ENCODE results near the gene TMPRSS2. TPM values are rescaled to one million over a fixed set of nuclear protein-coding genes. Genes with fewer than 3 reads are reported as not detected.

TMPRSS2 gene
- polyA plus RNA-seq, 1 donor, result 149 TPM

- no CpG with 5 or more reads among the region's 4 CpGs for WGBS (ENCODE audit: insufficient coverage, low lambda C conversion rate)
- Histone ChIP-seq H3K27ac (ENCODE audit: low read length) (no peak overlapping the region), H3K9me3 (ENCODE audit: control insufficient read depth, low read depth, low read length) (no peaks in the 10 kb centered on the region), H3K27me3 (ENCODE audit: control insufficient read depth, insufficient read depth, low read length) (no peaks in the 10 kb centered on the region), H3K36me3 (ENCODE audit: control insufficient read depth, insufficient read depth, low read length) (peaks cover 77% of the 10 kb centered on the region), H3K4me3 (ENCODE audit: low read length) (no peak overlapping the region), H3K4me1 (ENCODE audit: control insufficient read depth, insufficient read depth, low read length) (no peaks in the 10 kb centered on the region)
- no peak for DNase-seq
Observed at GRCh38 chr21:41483973-41484372, 24.0 kb downstream of the TMPRSS2 start.

- Histone ChIP-seq H3K36me3 (ENCODE audit: control insufficient read depth, insufficient read depth, low read length) (peaks cover 79% of the 10 kb centered on the region), H3K4me1 (ENCODE audit: control insufficient read depth, insufficient read depth, low read length) (peaks cover 6% of the 10 kb centered on the region), H3K27ac (ENCODE audit: low read length) (no peak overlapping the region), H3K4me3 (ENCODE audit: low read length) (no peak overlapping the region), H3K27me3 (ENCODE audit: control insufficient read depth, insufficient read depth, low read length) (no peaks in the 10 kb centered on the region), H3K9me3 (ENCODE audit: control insufficient read depth, low read depth, low read length) (no peaks in the 10 kb centered on the region)
- no peak for DNase-seq
- 79% methylated on average over 2 of the region's 12 CpGs for WGBS (ENCODE audit: insufficient coverage, low lambda C conversion rate)
Observed at GRCh38 chr21:41483415-41483814, 24.5 kb downstream of the TMPRSS2 start.

DNA sequence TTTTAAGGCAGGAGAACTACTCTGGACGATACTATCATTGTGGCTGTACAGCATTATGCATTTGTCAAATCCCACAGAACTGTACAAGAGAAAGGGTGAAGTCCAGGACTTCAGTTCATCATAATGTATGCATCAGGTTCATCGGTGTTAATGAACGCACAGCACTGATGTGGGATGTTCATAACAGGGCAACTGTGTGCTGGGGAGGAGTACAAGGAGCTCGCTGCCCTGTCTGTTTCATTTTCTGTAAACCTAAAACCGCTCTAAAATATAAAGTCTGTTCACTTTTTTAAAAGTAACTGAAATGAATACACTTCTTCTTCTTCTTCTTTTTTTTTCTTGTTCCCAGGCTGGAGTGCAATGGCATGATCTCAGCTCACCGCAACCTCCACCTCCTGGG is 25.0 kb downstream of the TMPRSS2 start:
- DNase-seq, result no peak
- Histone ChIP-seq H3K27ac (ENCODE audit: low read length) (no peak overlapping the region), H3K9me3 (ENCODE audit: control insufficient read depth, low read depth, low read length) (no peaks in the 10 kb centered on the region), H3K4me1 (ENCODE audit: control insufficient read depth, insufficient read depth, low read length) (peaks cover 10% of the 10 kb centered on the region), H3K36me3 (ENCODE audit: control insufficient read depth, insufficient read depth, low read length) (peaks cover 79% of the 10 kb centered on the region), H3K4me3 (ENCODE audit: low read length) (no peak overlapping the region), H3K27me3 (ENCODE audit: control insufficient read depth, insufficient read depth, low read length) (no peaks in the 10 kb centered on the region)
- 67% methylated on average over 1 of the region's 6 CpGs for WGBS (ENCODE audit: insufficient coverage, low lambda C conversion rate)

GRCh38 chr21:41482301-41482700 is 25.7 kb downstream of the TMPRSS2 start:
- Histone ChIP-seq H3K9me3 (ENCODE audit: control insufficient read depth, low read depth, low read length) (no peaks in the 10 kb centered on the region), H3K27me3 (ENCODE audit: control insufficient read depth, insufficient read depth, low read length) (no peaks in the 10 kb centered on the region), H3K4me1 (ENCODE audit: control insufficient read depth, insufficient read depth, low read length) (peaks cover 13% of the 10 kb centered on the region), H3K27ac (ENCODE audit: low read length) (no peak overlapping the region), H3K4me3 (ENCODE audit: low read length) (no peak overlapping the region), H3K36me3 (ENCODE audit: control insufficient read depth, insufficient read depth, low read length) (peaks cover 84% of the 10 kb centered on the region)
- 90% methylated on average over 2 of the region's 6 CpGs for whole genome bisulfite sequencing (ENCODE audit: insufficient coverage, low lambda C conversion rate)
- DNase-seq, result no peak

DNA sequence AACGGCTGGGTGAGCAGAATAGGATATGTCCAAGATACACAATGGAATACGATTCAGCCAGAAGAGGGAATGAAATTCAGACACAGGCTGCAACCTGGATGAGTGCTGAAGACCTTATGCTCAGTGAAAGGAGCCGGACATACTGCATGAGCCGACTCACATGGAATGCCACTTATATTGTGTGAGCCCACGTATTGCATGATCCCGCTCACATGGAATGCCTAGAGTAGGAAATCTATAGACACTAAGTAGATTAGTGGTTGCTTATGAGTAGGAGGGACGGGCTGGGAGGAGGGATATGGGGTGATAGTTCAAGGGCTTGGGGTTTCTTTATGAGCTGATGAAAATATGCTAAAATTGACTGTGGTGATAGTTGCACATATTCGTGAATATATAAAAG is 26.8 kb downstream of the TMPRSS2 start:
- WGBS (ENCODE audit: insufficient coverage, low lambda C conversion rate), result no CpG with 5 or more reads among the region's 8 CpGs
- Histone ChIP-seq H3K27ac (ENCODE audit: low read length) (no peak overlapping the region), H3K27me3 (ENCODE audit: control insufficient read depth, insufficient read depth, low read length) (no peaks in the 10 kb centered on the region), H3K9me3 (ENCODE audit: control insufficient read depth, low read depth, low read length) (peaks cover 2% of the 10 kb centered on the region), H3K4me1 (ENCODE audit: control insufficient read depth, insufficient read depth, low read length) (peaks cover 13% of the 10 kb centered on the region), H3K36me3 (ENCODE audit: control insufficient read depth, insufficient read depth, low read length) (peaks cover 87% of the 10 kb centered on the region), H3K4me3 (ENCODE audit: low read length) (no peak overlapping the region)
- DNase-seq, result no peak

- DNase-seq, result no peak
- H3K27ac ChIP-seq (ENCODE audit: low read length), result no peak overlapping the region
- H3K36me3 ChIP-seq (ENCODE audit: control insufficient read depth, insufficient read depth, low read length), result peaks cover 86% of the 10 kb centered on the region
- WGBS (ENCODE audit: insufficient coverage, low lambda C conversion rate), result 95% methylated on average over 4 of the region's 17 CpGs
- H3K4me3 ChIP-seq (ENCODE audit: low read length), result no peak overlapping the region
- peaks cover 2% of the 10 kb centered on the region for H3K9me3 ChIP-seq (ENCODE audit: control insufficient read depth, low read depth, low read length)
- peaks cover 13% of the 10 kb centered on the region for H3K4me1 ChIP-seq (ENCODE audit: control insufficient read depth, insufficient read depth, low read length)
- no peaks in the 10 kb centered on the region for H3K27me3 ChIP-seq (ENCODE audit: control insufficient read depth, insufficient read depth, low read length)
Observed at GRCh38 chr21:41480086-41480690, 27.8 kb downstream of the TMPRSS2 start.

DNA sequence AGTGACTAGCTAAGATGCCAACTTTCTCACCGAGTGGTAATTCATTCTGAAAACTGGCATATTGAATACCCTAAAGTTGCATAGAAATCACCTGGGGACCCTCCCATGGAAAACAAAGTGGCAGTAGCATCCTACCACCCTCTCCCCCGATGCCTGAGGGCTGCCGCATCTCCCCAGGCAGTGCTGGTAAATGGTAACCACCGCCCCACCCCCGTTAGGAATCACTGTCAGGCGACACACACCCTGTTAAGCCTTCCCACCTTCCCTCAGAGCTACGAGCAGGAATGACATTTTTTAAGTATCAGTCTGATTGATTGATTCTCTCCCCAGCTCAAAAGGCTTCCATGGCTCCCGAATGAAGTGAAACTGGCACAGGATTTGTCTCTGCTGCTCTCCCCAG is 28.3 kb downstream of the TMPRSS2 start:
- DNase-seq, result no peak
- H3K27me3 ChIP-seq (ENCODE audit: control insufficient read depth, insufficient read depth, low read length), result no peaks in the 10 kb centered on the region
- no peak overlapping the region for H3K4me3 ChIP-seq (ENCODE audit: low read length)
- H3K36me3 ChIP-seq (ENCODE audit: control insufficient read depth, insufficient read depth, low read length), result peaks cover 82% of the 10 kb centered on the region
- H3K4me1 ChIP-seq (ENCODE audit: control insufficient read depth, insufficient read depth, low read length), result peaks cover 13% of the 10 kb centered on the region
- peaks cover 2% of the 10 kb centered on the region for H3K9me3 ChIP-seq (ENCODE audit: control insufficient read depth, low read depth, low read length)
- H3K27ac ChIP-seq (ENCODE audit: low read length), result no peak overlapping the region
- WGBS (ENCODE audit: insufficient coverage, low lambda C conversion rate), result 71% methylated on average over 1 of the region's 8 CpGs

GRCh38 chr21:41478319-41479177 is 29.4 kb downstream of the TMPRSS2 start:
- Histone ChIP-seq H3K4me3 (ENCODE audit: low read length) (no peak overlapping the region), H3K9me3 (ENCODE audit: control insufficient read depth, low read depth, low read length) (peaks cover 2% of the 10 kb centered on the region), H3K4me1 (ENCODE audit: control insufficient read depth, insufficient read depth, low read length) (peaks cover 13% of the 10 kb centered on the region), H3K27ac (ENCODE audit: low read length) (peak overlapping the region; percentile 76), H3K36me3 (ENCODE audit: control insufficient read depth, insufficient read depth, low read length) (peaks cover 72% of the 10 kb centered on the region), H3K27me3 (ENCODE audit: control insufficient read depth, insufficient read depth, low read length) (no peaks in the 10 kb centered on the region)
- 70% methylated on average over 2 of the region's 11 CpGs for WGBS (ENCODE audit: insufficient coverage, low lambda C conversion rate)
- DNase-seq, result no peak

DNA sequence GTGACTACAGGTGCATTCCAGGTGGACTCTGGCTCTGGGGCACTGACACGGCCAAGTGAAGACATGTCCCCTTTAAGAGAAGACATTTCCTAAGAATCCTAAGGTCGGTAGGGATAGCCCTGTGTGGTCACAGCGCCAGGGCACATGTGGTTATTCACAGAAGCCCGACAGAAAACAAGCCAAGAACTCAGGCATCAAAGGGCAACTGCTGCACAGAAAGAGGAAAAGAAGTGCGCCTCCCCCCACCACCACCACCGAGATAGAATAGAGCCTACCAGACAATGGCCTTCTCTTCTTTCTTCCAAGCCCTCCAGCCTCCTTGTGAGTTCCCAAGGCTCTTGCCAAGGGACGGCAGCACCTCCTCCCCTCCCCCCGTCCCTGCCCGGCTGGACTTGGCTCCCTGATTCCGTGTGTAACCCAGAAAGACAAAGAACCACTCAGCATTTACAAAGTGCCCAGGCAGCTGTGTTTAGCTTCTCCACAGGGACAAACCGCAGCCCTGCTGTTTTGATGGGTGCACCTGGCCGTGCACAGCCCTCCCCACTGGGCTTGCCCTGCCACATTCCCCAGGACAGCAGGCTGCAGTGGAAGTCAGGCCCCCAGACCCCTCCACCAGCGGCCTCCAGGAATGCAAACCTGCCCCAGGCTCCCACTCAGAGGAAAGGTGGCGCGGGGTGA is 30.2 kb downstream of the TMPRSS2 start:
- peaks cover 13% of the 10 kb centered on the region for H3K4me1 ChIP-seq (ENCODE audit: control insufficient read depth, insufficient read depth, low read length)
- peak; percentile 40 to 56 for DNase-seq
- peaks cover 76% of the 10 kb centered on the region for H3K36me3 ChIP-seq (ENCODE audit: control insufficient read depth, insufficient read depth, low read length)
- no peak overlapping the region for H3K4me3 ChIP-seq (ENCODE audit: low read length)
- no peaks in the 10 kb centered on the region for H3K27me3 ChIP-seq (ENCODE audit: control insufficient read depth, insufficient read depth, low read length)
- H3K9me3 ChIP-seq (ENCODE audit: control insufficient read depth, low read depth, low read length), result peaks cover 2% of the 10 kb centered on the region
- no CpG with 5 or more reads among the region's 15 CpGs for WGBS (ENCODE audit: insufficient coverage, low lambda C conversion rate)
- peak overlapping the region; percentile 76 for H3K27ac ChIP-seq (ENCODE audit: low read length)

GRCh38 chr21:41475714-41476420 is 32.1 kb downstream of the TMPRSS2 start:
- peaks cover 2% of the 10 kb centered on the region for H3K9me3 ChIP-seq (ENCODE audit: control insufficient read depth, low read depth, low read length)
- H3K4me1 ChIP-seq (ENCODE audit: control insufficient read depth, insufficient read depth, low read length), result peaks cover 13% of the 10 kb centered on the region
- WGBS (ENCODE audit: insufficient coverage, low lambda C conversion rate), result no CpG with 5 or more reads among the region's 15 CpGs
- H3K4me3 ChIP-seq (ENCODE audit: low read length), result no peak overlapping the region
- peak in 1 of 2 donors; percentile 60 for DNase-seq
- H3K27ac ChIP-seq (ENCODE audit: low read length), result no peak overlapping the region
- H3K27me3 ChIP-seq (ENCODE audit: control insufficient read depth, insufficient read depth, low read length), result no peaks in the 10 kb centered on the region
- H3K36me3 ChIP-seq (ENCODE audit: control insufficient read depth, insufficient read depth, low read length), result peaks cover 78% of the 10 kb centered on the region

Data from large intestine (tissue), 3 donors.